NCI-H2107 treated with DMSO at 0.1 percent for 48 hours (cell line): Measurements from ENCODE around the gene SOX11.
A peak's percentile ranks its signal among the peaks of the same experiment; 100 is the strongest.

Experiments used
- DNase-seq: peaks from one replicate; lab custom pipeline; 2025; ENCODE audit not compliant: unreplicated experiment; lab: John Stamatoyannopoulos, UW

Gene SOX11

DNA sequence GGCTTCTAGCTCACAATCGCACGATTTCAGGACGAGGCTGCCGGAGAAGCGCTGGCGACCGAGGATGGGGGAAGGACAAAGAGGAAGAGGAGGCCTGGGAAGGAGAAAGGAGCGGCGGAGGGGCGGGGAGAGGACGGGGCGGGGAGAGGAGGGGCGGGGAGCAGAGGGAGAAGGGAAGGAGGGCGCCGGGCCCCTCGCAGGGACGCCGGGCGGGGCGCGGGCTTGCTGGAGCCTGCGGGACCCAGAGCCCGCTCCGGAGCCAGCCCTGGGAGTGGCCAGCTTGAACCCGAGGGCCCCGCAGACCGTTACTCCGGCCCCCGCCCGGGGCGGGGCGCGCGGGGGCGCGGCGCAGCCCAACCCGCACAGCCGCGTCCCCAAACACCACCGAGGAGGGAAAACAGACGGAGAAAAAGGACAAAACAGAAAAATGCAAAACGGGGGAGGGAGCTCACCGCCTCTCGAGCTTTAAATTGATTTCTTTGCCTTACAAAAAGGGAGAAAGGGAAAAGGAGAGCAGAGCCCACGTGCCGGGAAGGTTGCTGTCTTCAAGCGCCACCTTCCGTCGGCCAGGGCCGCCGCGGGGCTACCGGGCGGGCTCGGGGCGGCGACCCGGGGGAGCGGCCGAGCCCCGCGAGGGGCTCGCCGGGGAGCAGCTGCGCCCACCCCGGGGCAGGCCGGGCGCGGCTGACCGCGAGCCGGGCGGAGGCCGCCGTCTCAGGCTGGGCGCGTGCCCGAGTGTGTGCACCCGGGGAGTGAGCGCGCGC lies 781 bp upstream of the SOX11 start:
- DNase-seq: peak; percentile 64

DNA sequence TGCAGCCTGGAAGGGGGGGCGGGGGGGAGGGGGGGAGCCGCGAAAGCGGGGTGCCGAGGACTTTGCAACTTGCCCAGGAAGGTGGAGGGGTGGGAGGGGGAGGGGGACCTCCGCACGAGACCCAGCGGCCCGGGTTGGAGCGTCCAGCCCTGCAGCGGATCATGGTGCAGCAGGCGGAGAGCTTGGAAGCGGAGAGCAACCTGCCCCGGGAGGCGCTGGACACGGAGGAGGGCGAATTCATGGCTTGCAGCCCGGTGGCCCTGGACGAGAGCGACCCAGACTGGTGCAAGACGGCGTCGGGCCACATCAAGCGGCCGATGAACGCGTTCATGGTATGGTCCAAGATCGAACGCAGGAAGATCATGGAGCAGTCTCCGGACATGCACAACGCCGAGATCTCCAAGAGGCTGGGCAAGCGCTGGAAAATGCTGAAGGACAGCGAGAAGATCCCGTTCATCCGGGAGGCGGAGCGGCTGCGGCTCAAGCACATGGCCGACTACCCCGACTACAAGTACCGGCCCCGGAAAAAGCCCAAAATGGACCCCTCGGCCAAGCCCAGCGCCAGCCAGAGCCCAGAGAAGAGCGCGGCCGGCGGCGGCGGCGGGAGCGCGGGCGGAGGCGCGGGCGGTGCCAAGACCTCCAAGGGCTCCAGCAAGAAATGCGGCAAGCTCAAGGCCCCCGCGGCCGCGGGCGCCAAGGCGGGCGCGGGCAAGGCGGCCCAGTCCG lies 540 bp downstream of the SOX11 start:
- no peak for DNase-seq

DNA sequence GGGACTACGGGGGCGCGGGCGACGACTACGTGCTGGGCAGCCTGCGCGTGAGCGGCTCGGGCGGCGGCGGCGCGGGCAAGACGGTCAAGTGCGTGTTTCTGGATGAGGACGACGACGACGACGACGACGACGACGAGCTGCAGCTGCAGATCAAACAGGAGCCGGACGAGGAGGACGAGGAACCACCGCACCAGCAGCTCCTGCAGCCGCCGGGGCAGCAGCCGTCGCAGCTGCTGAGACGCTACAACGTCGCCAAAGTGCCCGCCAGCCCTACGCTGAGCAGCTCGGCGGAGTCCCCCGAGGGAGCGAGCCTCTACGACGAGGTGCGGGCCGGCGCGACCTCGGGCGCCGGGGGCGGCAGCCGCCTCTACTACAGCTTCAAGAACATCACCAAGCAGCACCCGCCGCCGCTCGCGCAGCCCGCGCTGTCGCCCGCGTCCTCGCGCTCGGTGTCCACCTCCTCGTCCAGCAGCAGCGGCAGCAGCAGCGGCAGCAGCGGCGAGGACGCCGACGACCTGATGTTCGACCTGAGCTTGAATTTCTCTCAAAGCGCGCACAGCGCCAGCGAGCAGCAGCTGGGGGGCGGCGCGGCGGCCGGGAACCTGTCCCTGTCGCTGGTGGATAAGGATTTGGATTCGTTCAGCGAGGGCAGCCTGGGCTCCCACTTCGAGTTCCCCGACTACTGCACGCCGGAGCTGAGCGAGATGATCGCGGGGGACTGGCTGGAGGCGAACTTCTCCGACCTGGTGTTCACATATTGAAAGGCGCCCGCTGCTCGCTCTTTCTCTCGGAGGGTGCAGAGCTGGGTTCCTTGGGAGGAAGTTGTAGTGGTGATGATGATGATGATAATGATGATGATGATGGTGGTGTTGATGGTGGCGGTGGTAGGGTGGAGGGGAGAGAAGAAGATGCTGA lies 1.4 kb downstream of the SOX11 start:
- no peak for DNase-seq

DNA sequence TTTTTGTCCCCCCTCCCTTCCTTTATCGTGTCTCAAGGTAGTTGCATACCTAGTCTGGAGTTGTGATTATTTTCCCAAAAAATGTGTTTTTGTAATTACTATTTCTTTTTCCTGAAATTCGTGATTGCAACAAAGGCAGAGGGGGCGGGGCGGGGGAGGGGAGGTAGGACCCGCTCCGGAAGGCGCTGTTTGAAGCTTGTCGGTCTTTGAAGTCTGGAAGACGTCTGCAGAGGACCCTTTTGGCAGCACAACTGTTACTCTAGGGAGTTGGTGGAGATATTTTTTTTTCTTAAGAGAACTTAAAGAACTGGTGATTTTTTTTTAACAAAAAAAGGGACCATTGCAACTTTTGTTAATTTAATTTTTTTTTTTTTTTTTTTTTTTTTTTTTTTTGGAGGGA lies 2.1 kb downstream of the SOX11 start:
- no peak for DNase-seq

DNA sequence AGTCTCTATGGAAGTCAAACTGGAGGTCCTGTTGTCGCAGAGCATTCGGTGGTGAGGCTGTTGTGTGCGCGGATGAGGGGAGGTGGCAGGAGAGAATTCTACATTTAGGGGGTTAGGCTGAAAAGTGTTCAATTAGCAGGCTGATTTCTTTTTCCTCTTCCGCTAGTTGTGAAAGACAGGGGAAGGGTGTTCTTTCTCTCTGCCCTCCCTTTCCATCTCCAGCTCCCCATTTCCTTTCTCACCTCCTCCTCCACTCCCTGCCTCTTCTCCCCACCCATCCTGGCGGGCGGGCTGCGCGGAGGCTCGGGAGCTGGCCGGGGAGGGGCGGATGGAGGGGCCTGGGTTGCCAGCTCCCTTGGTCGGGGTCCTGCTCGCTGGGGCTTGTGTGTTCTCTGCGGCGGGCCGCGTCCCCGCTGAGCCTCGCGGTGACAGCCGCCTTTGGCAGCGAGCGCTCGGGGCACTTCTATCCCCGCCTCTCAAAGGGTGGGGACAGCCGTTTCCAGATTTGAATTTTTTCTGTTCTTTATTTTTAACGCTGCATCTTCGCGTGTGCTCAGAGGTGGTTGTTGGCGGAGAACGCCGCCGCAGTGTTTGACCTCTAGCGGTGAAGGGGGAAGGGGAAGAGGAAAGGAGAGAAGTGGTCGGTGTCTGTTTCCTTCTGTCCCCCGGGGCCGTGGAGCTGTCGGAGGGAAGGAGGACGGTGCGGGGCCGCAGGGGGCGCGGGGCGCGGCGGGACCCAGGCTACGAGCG lies 3.6 kb downstream of the SOX11 start:
- no peak for DNase-seq

DNA sequence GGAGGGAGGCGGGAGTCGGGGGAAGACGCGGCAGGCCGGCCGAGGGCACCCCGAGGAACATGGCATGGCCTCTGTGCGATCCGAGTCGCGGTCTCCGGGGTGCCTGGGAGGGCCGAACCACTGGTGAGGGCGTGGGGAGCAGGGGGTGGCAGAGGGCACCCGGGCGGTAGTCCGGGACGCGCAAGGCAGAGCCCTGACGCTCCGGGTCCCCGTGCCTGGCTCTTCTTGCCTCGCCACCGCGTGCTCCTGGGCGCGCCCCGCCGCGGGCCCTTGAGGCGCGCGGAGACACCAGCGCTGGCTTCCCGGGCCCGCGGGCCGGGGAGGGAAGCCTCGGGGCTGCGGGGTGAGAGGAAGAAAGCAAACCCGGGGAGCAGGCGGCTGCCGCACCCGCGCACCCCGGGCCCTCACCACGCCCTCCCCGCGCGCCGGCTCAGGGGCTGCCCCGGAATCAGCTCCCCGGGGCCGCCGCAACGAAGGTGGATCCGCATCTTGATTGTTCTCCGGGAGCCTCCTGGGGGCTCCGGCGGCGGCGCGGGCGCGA lies 4.3 kb downstream of the SOX11 start:
- DNase-seq: no peak

DNA sequence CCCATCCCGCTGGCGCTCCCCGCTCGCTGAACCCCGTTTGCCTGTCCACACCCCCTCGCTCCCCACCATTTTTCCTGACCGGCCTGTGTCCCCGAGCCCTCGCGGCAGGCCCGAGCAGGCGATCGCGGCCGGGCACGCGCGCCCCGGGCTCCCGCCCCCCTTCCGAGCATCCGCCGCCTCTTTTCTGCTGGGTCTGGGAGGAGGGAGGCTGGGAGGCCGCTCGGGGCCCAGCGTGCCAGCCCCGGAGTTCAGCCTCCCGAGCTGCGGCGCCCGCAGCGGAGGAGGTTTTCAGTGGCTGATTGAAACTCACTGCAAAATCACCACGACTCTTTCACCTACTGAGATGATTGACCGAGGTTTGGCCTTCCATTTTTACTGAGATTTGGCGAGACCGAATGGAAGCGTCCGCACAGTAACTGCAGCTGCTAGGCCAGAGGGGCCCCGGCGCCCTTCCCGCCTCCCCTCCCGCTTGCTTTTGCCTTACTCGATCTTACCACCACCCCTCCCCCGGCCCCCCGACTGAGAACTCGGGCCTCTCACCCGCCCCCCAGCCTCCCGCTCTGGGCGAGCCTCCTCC lies 4.8 kb downstream of the SOX11 start:
- no peak for DNase-seq

DNA sequence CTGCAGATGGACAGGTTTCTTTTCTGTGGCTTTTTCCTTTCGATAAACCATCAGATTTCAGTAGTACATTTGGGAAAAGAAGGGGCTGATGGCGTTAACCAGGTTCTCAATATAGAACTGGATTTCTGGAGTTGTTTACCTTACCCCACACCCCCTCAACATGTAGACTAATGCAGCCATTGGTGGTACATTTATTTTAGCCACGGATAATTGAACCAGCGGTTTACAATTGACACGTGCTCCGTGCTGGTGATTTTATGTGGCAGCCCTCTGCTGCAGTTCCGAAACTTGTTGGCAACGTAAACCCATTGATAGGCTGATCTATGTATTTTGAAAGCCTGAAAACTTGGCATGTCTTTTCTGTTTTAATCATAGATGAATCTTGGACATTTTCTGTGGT lies 5.4 kb downstream of the SOX11 start:
- no peak for DNase-seq

DNA sequence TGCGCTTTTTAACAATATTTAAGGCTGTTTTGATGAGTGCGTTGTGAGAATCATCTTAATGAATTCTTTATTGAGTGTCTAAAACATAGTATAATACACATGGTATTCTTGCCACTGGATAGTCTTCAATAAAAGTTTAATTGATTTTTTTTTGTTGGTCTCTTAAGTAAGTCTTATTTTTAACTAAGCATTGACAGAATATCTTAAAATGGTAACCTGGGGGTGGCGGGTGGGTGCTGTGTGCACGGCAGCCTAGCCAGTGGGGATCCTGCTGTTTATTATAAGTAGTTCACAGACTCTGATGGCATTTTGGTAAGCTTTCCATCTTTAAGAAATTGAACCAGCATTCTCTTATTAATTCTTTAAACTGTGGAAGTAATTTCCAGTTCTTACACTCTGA lies 6.0 kb downstream of the SOX11 start:
- DNase-seq: no peak

DNA sequence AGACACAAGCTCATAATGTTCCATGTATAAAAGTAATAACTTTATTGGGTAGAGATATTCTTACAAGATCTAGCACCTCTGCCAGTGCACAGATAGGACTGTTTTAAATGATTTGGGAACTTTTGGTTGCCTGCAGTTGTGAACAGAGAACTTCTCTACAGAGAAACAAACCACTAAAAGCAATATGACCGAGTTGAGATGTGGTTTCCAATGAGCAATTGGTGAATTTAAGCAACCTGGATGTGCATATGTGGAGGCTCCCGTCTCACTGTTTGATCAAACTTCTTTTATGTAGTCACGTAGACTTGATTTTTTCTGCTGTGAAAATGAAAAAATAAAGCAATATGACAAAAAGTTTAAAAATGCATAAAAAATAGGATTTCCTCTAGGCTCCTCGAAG lies 7.8 kb downstream of the SOX11 start:
- DNase-seq: no peak

DNA sequence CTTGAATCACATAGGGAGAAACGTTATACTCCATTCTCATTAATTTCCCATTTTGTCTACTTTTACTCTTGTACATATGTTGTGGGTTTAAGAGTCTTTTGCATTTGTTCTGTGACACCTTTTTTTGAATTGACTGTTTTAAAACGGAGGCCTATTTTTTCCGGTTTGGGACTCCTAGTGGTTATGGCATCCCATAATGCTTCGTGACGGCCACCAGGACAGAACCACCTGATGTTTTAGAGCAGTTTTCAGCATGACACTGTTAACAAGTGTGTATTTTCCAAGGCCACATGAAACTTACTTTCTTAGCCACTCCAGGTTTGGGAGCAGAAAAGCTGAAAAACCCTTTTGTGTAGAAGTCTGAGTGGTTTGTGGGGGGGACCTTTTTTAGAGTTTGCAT lies 8.4 kb downstream of the SOX11 start:
- no peak for DNase-seq

DNA sequence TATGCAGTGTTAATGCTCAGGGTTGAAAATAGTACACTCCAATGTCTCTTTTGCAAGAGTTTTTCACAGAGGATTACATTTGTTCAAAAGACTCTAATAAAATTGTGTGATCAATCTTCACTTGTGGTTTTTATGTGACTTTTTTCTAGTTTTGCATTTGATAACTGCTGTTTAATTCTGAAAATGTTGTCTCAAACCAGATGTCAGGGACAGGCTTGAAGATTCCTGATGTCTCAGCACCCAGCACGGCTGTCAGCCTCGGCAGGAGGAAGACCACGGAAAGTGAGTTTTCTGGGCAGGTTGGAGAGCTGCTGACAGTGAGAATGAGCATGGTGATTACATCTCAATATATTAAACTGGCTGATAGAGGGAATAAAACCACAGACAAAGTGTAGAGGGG lies 9.1 kb downstream of the SOX11 start:
- no peak for DNase-seq

DNA sequence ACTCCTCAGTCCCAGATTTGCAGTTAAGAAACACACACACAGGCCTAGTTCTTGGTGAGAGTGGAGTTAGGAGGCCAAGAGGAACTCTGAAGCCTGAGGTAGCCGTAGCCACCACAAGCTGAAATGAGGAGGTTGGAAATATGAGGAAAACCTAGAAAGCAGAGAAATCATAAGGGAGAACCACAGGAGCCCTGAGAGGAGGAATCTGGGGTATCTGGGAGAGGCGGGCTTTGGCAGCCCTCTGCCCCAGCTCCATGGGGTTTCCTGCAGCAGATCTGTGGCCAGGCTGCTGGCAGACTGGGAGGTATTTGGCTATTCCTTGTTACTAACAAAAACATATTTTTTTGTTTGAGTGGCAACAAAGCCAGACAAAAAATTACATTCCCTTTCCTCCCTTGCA lies 11.0 kb downstream of the SOX11 start:
- DNase-seq: no peak

DNA sequence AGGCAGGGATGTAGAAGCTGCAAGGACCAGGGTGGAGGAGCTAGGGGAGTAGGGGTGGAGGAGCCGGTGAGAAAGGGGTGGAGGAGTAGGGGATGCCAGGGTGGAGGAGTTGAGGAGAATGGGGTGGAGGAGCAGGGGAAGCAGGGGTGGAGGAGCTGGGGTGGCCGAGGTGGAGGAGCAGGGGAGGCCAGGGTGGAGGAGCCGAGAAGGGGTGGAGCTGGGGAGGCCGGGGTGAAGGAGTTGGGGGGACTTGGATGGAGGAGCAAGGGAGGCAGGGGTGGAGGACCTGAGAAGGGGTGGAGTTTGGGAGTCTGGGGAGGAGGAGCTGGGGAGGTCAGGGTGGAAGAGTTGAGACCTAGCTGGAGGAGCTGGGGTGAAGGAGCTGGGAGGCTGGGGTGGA lies 13.3 kb downstream of the SOX11 start:
- no peak for DNase-seq

DNA sequence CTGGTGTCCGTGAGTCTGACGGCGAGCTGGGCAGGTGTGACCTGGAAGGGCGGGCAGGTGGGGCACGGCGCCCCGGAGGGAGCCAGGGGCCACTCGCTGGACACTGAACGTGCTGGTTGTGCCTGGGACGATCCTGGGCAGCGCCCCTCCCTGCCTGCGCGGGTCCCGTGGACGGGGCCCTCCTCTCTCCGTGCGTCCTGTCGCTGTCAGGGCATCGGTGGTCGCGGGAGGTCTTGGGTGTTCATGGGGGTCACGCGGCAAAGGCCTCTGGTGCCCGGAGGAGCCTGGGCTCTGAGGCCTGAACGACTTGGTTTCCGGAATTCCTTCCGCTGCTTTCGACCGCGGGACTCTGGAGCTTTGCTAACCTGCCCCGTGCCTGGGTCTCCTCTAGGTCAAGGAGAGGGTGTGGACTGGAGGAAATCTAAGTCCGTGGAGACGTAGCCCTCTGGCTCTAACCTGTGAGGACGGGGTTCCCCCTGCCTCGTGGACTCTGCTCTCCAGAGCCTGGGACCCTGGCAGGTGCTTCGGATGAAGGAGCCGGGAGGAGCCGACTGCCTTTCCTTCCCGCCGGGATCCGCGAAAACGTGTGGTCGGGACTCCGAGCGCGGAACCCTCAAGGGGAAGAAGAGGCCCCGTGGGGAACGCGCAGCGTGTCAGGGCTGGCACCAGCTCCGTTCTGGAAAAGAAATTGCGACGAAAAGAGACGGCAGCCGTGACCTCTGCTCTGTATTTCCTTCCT lies 14.7 kb downstream of the SOX11 start:
- no peak for DNase-seq

DNA sequence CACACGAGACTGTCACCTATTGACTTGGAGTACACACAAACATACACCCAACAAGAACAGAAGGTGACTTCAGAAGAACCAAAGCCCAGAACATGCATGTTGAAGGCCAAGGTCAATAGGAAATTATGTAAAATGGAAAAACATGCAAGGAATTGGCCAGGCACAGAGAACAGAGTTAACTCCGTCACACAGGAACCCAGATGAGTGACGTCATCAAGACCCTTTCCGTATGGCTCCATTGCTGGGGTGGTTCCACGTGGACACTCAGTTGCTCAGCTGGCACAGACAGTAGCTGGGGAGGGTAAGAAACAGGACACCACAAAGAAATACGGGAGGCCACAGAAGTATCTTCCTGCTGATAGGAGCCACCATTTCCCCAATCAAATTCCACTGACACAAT lies 18.4 kb downstream of the SOX11 start:
- DNase-seq: no peak

DNA sequence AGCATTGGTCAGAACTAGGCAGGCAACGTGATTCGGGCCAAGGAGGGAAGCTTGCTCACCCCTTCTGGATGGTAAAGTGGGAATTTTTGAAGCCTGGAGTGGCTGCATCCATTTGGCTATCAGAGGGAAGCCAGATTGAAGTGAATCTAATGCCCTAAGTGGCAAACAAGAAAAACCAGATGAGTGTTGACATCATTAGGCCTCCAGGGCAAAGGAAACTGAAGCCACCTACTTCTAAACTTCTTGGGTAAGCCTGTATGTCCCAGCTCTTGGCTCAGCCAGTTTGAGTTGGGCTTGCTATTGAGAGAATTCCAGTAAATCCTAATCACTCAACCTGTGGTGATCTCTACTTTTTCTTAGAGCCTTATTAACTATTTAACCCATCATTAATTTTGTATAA lies 20.9 kb downstream of the SOX11 start:
- DNase-seq: no peak

DNA sequence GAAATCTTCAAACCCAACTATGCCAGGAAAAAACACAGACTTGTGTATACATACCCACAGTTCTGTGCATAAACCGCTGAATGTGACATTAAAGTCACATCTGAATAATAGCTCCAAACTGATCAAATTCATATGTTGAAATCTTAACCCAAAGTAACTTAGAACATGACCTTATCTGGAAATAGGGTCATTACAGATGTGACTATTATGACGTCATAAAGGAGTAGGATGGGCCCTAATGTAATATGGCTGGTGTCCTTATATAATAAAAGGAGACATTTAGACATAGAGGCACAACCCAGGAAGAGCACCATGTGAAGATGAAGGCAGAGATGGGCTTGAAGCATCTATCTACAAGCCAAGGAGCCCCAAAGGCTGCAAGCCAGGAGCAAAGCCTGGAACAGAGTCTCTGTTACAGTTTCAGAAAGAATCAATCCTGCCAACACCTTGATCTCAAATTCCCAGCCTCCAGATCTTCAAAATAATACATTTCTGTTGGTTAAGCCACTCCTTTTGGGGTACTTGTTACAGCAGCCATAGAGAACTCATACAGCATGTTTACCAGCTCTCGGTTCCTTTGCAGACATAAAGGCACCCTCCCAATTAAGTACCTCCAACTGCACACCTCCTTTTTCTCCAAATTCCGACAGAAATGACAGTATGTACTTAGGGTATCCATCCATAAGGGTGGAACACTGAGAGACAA lies 27.6 kb downstream of the SOX11 start:
- no peak for DNase-seq

DNA sequence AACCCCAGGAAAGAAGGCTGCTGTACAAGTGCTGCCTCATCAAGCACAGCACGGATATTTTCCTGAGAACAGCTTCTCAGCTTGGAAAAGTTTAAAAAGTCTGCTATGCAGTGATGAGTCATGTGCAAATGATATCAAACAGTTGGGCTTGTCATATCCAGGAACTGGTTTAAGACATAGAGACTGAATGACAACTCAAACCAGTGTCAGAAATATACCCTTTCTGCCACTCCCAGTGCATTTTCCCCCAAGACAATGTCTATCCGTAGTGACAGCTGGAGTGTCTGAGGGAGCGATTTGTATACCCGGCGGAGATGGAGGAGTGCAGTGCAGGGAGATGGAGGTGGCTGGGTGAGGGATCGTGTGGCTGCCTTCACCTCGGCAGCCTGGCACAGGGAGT lies 28.2 kb downstream of the SOX11 start:
- DNase-seq: no peak
